Caco-2 (cell line): ENCODE results near the gene RBM47. TPM values are rescaled to one million over a fixed set of nuclear protein-coding genes. Genes with fewer than 3 reads are reported as not detected.
"Not testable (repeated sequence)": the region's sequence is repeated elsewhere in the genome, so short reads cannot be mapped to it uniquely, and the experiment has no call there.

Experiments used
- BruUV-seq: library from RNA; stranded (reverse); fragments of 400-500 nt; replicated peaks from 2 replicates; lab custom pipeline; 2021; lab: Mats Ljungman, UMichigan
- CTCF ChIA-PET: fragments of 300-600 bp; sonication (Branson Sonifier 250); formaldehyde crosslinking; loops from one replicate; lab custom pipeline; 2022; ENCODE audit warnings: antibody characterized with exemption; lab: Charles Lee
- POLR2A ChIA-PET: fragments of 300-600 bp; sonication (Branson Sonifier 250); formaldehyde crosslinking; loops from one replicate; lab custom pipeline; 2022; ENCODE audit warnings: antibody characterized with exemption; lab: Charles Lee
- DNase-seq, 2 experiments: peaks; one replicate each; pipeline versions ENCODE4 v3.0.0 to v3.0.0-alpha.2; 2020 to 2022
- H3K27me3 ChIP-seq: replicated peaks from 2 replicates; pipeline ENCODE4 v1.6.0; 2011; ENCODE audit warnings: low read length; ENCODE audit not compliant: control insufficient read depth, insufficient read depth
- H3K36me3 ChIP-seq: 2 replicates; pipeline ENCODE4 v1.5.1; 2011; ENCODE audit warnings: low read length; ENCODE audit not compliant: control insufficient read depth, insufficient read depth
- H3K4me1 ChIP-seq: fragments of 250-450 bp; sonication (Bioruptor Pico); 2 replicates; pipeline ENCODE4 v1.5.1; 2020; ENCODE audit warnings: mild to moderate bottlenecking
- H3K4me3 ChIP-seq: 2 replicates; pipeline ENCODE4 v1.5.1; 2011; ENCODE audit warnings: low read depth, mild to moderate bottlenecking, control low read depth, low read length
- H3K9me3 ChIP-seq: fragments of 250-450 bp; sonication (Bioruptor Pico); 2 replicates; pipeline ENCODE4 v1.5.1; 2020; ENCODE audit warnings: mild to moderate bottlenecking, moderate library complexity
- H3K27ac Mint-ChIP-seq: one replicate; pipeline ENCODE4 v1.8.0; 2022; ENCODE audit warnings: mixed read lengths; ENCODE audit not compliant: unreplicated experiment
- H3K27me3 Mint-ChIP-seq: one replicate; pipeline ENCODE4 v1.8.0; 2022; ENCODE audit warnings: mixed read lengths; ENCODE audit not compliant: insufficient read depth, unreplicated experiment
- H3K36me3 Mint-ChIP-seq: one replicate; pipeline ENCODE4 v1.8.0; 2022; ENCODE audit warnings: mild to moderate bottlenecking, mixed read lengths; ENCODE audit not compliant: insufficient read depth, unreplicated experiment
- H3K4me1 Mint-ChIP-seq: one replicate; pipeline ENCODE4 v1.8.0; 2022; ENCODE audit warnings: low read depth, mixed read lengths; ENCODE audit not compliant: unreplicated experiment
- H3K4me3 Mint-ChIP-seq: one replicate; pipeline ENCODE4 v1.8.0; 2022; ENCODE audit warnings: mild to moderate bottlenecking, moderate library complexity, mixed read lengths; ENCODE audit not compliant: unreplicated experiment
- H3K9me3 Mint-ChIP-seq: one replicate; pipeline ENCODE4 v1.8.0; 2022; ENCODE audit warnings: mixed read lengths; ENCODE audit not compliant: unreplicated experiment
- intact Hi-C: fragments of 100-400 bp; cut with micrococcal nuclease; formaldehyde crosslinking; loops from one replicate; pipeline ENCODE4 v1.10.0; 2022; ENCODE audit not compliant: unreplicated experiment
- total RNA-seq: library from RNA; stranded (reverse); gene quantifications from 2 replicates; pipeline ENCODE4 v1.2.3, GENCODE V29; 2022
- TF ChIP-seq, protein P1 (sequence below), 2 experiments: fragments of 200-600 bp in 1 of 2; IDR thresholded peaks; 1 replicate in 1 of 2; 2 replicates in 1 of 2; pipeline versions ENCODE4 v1.5.1 to v1.8.0; 2011 to 2022; ENCODE audit warnings: antibody characterized with exemption in 1 of 2, control low read depth in 1 of 2, inconsistent platforms in 1 of 2, low read depth in 1 of 2, low read length in 1 of 2, mild to moderate bottlenecking in 1 of 2, moderate library complexity in 1 of 2; ENCODE audit not compliant: insufficient read depth in 1 of 2, severe bottlenecking in 1 of 2, unreplicated experiment in 1 of 2

The RBM47 gene
- total RNA-seq, 1 experiment from 2014 or later: 62.1 TPM

DNA sequence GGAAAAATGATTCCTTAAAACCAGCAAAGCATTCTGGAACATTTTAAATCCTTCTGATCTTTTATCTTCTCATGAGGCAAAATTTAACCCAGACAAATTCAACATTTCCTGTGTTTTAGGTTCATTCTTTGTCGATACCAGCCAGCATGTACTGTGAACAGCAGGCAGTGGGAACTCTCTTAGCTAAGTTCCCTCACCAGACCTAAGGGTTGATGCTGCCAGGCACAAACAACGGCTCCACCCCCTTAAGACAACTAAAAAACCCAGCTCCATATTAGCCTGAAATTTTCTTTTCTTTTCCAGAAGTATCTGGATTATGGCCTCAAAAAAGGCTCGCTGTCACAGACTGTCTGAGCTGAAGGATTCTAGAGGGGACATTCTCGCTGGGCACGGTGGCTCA is 2.4 kb upstream of the RBM47 start:
- ChIA-PET POLR2A (no interaction called here), CTCF (interaction anchor here (1.0 kb wide), 1 partner anchor 28 kb away, joined by 3 read pairs; no protein-coding TSS in a partner anchor)
- H3K4me3 ChIP-seq: no peak overlapping the region
- no peak overlapping the region for H3K27ac Mint-ChIP-seq
- H3K36me3 ChIP-seq: no peaks in the 10 kb centered on the region; the same call in 1 of the 2 replicates
- H3K9me3 ChIP-seq: no peaks in the 10 kb centered on the region
- peaks cover 15% of the 10 kb centered on the region for H3K4me1 Mint-ChIP-seq
- no TSS peak for BruUV-seq
- no peaks in the 10 kb centered on the region for H3K27me3 ChIP-seq
- TF ChIP-seq, protein P1, sequence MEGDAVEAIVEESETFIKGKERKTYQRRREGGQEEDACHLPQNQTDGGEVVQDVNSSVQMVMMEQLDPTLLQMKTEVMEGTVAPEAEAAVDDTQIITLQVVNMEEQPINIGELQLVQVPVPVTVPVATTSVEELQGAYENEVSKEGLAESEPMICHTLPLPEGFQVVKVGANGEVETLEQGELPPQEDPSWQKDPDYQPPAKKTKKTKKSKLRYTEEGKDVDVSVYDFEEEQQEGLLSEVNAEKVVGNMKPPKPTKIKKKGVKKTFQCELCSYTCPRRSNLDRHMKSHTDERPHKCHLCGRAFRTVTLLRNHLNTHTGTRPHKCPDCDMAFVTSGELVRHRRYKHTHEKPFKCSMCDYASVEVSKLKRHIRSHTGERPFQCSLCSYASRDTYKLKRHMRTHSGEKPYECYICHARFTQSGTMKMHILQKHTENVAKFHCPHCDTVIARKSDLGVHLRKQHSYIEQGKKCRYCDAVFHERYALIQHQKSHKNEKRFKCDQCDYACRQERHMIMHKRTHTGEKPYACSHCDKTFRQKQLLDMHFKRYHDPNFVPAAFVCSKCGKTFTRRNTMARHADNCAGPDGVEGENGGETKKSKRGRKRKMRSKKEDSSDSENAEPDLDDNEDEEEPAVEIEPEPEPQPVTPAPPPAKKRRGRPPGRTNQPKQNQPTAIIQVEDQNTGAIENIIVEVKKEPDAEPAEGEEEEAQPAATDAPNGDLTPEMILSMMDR (IDR thresholded peaks at IDR 0.05; ENCODE audit: insufficient read depth in 1 of 2, low read depth in 1 of 2, low read length in 1 of 2, severe bottlenecking in 1 of 2, unreplicated experiment in 1 of 2): no peak
- intact Hi-C loops: no loop called here
- H3K27me3 Mint-ChIP-seq: no peaks in the 10 kb centered on the region
- H3K4me3 Mint-ChIP-seq: no peak overlapping the region
- no peak for DNase-seq
- no peaks in the 10 kb centered on the region for H3K9me3 Mint-ChIP-seq
- peaks cover 6% of the 10 kb centered on the region for H3K36me3 Mint-ChIP-seq
- H3K4me1 ChIP-seq: peaks cover 12% of the 10 kb centered on the region

DNA sequence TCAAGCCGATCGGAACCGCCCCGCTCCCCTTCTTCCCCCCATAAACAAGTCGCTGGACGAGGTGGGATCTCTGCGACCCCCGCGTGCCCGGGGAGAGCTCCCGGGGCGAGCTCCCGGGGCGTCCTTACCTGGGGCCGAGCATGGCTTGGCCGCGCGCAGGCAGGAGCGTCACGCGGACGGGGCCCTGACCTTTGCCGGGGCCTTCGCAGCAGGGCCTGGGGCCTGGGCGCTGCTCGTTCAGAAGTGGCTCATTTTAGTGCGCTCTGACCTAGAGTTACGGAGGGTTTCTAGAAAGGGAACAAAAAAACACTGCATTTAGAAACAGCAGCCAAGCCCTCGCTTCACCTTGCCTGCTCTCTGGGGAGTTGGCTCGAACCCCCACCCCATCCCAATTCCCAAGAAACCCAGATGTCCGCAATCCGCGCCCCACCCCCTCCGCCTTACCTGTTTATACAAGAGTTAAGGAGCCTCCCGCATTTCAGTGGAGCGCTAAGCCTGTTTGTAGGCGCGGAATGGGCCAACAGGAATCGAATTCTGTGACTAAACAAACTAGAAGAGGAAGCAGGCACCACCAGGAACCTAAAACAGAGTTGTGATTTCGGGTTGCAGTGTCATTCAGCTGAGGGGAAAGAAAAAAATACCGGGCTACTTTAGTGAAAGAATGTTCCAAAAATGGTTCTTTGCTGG is 814 bp upstream of the RBM47 start:
- Histone ChIP-seq H3K27me3 (no peaks in the 10 kb centered on the region), H3K4me3 (no peak overlapping the region), H3K9me3 (no peaks in the 10 kb centered on the region), H3K36me3 (no peaks in the 10 kb centered on the region; the same call in 1 of the 2 replicates), H3K4me1 (peaks cover 12% of the 10 kb centered on the region)
- peaks cover 11% of the 10 kb centered on the region for H3K36me3 Mint-ChIP-seq
- ChIA-PET CTCF (no interaction called here), POLR2A (no interaction called here)
- peak overlapping the region; percentile 86 for H3K4me3 Mint-ChIP-seq
- H3K9me3 Mint-ChIP-seq: no peaks in the 10 kb centered on the region
- no peaks in the 10 kb centered on the region for H3K27me3 Mint-ChIP-seq
- DNase-seq: peak in 1 of 2 experiments; percentile 45
- TF ChIP-seq, protein P1 (IDR thresholded peaks at IDR 0.05; ENCODE audit: insufficient read depth in 1 of 2, low read depth in 1 of 2, low read length in 1 of 2, severe bottlenecking in 1 of 2, unreplicated experiment in 1 of 2): no peak
- no TSS peak for BruUV-seq
- peaks cover 25% of the 10 kb centered on the region for H3K4me1 Mint-ChIP-seq
- intact Hi-C loops: no loop called here
- peak overlapping the region; percentile 94 for H3K27ac Mint-ChIP-seq

DNA sequence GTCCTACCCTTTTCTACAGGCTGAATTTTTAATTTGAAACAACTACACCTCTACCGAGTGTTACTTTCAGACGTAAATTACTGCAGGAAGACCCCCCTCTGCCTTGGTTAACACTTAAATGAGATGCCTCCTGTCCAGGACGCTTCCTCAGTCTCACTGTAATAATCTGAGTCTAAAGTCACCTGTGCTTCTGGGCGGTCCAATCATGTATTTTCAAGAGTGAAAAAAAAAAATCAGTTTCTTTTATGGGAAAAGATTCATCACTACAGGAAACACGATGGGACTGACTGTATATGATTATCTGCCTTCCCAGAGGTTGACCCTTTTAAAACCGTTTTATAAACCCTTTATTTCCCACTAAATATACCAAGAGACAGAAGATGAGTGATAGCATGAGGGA is 776 bp downstream of the RBM47 start:
- H3K9me3 ChIP-seq: no peaks in the 10 kb centered on the region
- peaks cover 12% of the 10 kb centered on the region for H3K4me1 ChIP-seq
- H3K27me3 Mint-ChIP-seq: no peaks in the 10 kb centered on the region
- DNase-seq: no peak
- peak overlapping the region; percentile 86 for H3K4me3 Mint-ChIP-seq
- peaks cover 25% of the 10 kb centered on the region for H3K4me1 Mint-ChIP-seq
- ChIA-PET POLR2A (no interaction called here), CTCF (interaction anchor here (0.8 to 1.6 kb wide), 2 partner anchors 34 to 90 kb away, joined by 4 to 6 read pairs; no protein-coding TSS in a partner anchor)
- no TSS peak for BruUV-seq
- no peaks in the 10 kb centered on the region for H3K27me3 ChIP-seq
- H3K36me3 ChIP-seq: no peaks in the 10 kb centered on the region; the same call in 1 of the 2 replicates
- no peaks in the 10 kb centered on the region for H3K9me3 Mint-ChIP-seq
- intact Hi-C loops: loop anchor here (1.0 to 5.0 kb wide), 5 partner anchors 34 to 112 kb away; no protein-coding TSS in a partner anchor
- TF ChIP-seq, protein P1 (IDR thresholded peaks at IDR 0.05; ENCODE audit: insufficient read depth in 1 of 2, low read depth in 1 of 2, low read length in 1 of 2, severe bottlenecking in 1 of 2, unreplicated experiment in 1 of 2): no peak
- peak overlapping the region; percentile 94 for H3K27ac Mint-ChIP-seq
- peaks cover 11% of the 10 kb centered on the region for H3K36me3 Mint-ChIP-seq
- peak overlapping the region; percentile 51 for H3K4me3 ChIP-seq

DNA sequence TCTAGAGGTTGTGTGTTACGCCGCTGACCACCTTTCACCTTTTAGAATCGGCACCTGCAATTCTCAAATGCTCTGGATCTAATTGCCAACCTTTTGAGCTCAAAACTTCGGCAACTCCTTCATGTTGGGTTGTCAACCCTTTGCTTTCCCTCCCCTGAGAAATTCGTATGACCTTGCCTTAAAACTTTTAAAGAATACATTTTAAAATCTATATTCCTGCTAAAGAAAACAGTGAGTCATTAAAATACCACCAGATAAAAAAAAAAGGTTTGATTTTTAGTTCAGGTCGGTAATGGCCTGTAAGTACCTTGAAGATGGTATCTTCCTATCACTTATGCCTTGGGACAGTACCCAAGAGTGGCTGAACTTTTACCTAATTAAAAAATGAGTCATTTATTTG is 1.3 kb downstream of the RBM47 start:
- CTCF ChIA-PET: interaction anchor here (1.6 kb wide), 1 partner anchor 90 kb away, joined by 4 read pairs; no protein-coding TSS in a partner anchor
- Mint-ChIP-seq H3K36me3 (peaks cover 11% of the 10 kb centered on the region), H3K4me1 (peaks cover 25% of the 10 kb centered on the region), H3K4me3 (peak overlapping the region; percentile 86), H3K27ac (peak overlapping the region; percentile 94)
- H3K9me3 ChIP-seq, H3K27me3 Mint-ChIP-seq, POLR2A ChIA-PET, DNase-seq, H3K36me3 ChIP-seq, H3K9me3 Mint-ChIP-seq, H3K27me3 ChIP-seq, BruUV-seq: not testable (repeated sequence)
- H3K4me3 ChIP-seq: peak overlapping the region; percentile 15
- H3K4me1 ChIP-seq: peaks cover 12% of the 10 kb centered on the region
- intact Hi-C loops: loop anchor here (2.0 to 5.0 kb wide), 3 partner anchors 34 to 111 kb away; no protein-coding TSS in a partner anchor
